Parathyroid adenoma (tissue), 2 donors: ENCODE results near the gene FES.
"Not testable (repeated sequence)": the region's sequence is repeated elsewhere in the genome, so short reads cannot be mapped to it uniquely, and the experiment has no call there.

ENCODE experiments used
- H2AFZ ChIP-seq: fragments of 300-600 bp; sonication (generic); one replicate; pipeline ENCODE4 v1.7.0; 2017; ENCODE audit warnings: antibody characterized with exemption, mild to moderate bottlenecking
- H3K27ac ChIP-seq: fragments of 300-600 bp; sonication (generic); one replicate; pipeline ENCODE4 v1.7.0; 2017
- H3K27me3 ChIP-seq: fragments of 300-600 bp; sonication (generic); one replicate; pipeline ENCODE4 v1.7.0; 2017; ENCODE audit warnings: low read length; ENCODE audit not compliant: control insufficient read depth, insufficient read depth
- H3K36me3 ChIP-seq: fragments of 300-600 bp; sonication (generic); one replicate; pipeline ENCODE4 v1.7.0; 2017; ENCODE audit warnings: low read length; ENCODE audit not compliant: control insufficient read depth, insufficient read depth
- H3K4me1 ChIP-seq: fragments of 300-600 bp; sonication (generic); one replicate; pipeline ENCODE4 v1.7.0; 2017; ENCODE audit warnings: control low read depth
- H3K4me2 ChIP-seq: fragments of 300-600 bp; sonication (generic); one replicate; pipeline ENCODE4 v1.7.0; 2017; ENCODE audit warnings: low read length
- H3K4me3 ChIP-seq: fragments of 300-600 bp; sonication (generic); one replicate; pipeline ENCODE4 v1.7.0; 2017; ENCODE audit warnings: low read depth, low read length
- H3K79me2 ChIP-seq: fragments of 300-600 bp; sonication (generic); one replicate; pipeline ENCODE4 v1.7.0; 2017; ENCODE audit warnings: control low read depth
- H3K9ac ChIP-seq: fragments of 300-600 bp; sonication (generic); one replicate; pipeline ENCODE4 v1.7.0; 2017; ENCODE audit warnings: mild to moderate bottlenecking
- H3K9me3 ChIP-seq: fragments of 300-600 bp; sonication (generic); one replicate; pipeline ENCODE4 v1.7.0; 2017; ENCODE audit warnings: low read length; ENCODE audit not compliant: control insufficient read depth
- CTCF ChIP-seq: fragments of 300-600 bp; sonication (generic); IDR thresholded peaks from one replicate; pipeline ENCODE4 v1.7.0; 2017; ENCODE audit warnings: antibody characterized with exemption, mild to moderate bottlenecking
- donor health status: primary hyperparathyroidism.

The FES gene

GRCh38 chr15:90873488-90873997 lies 10.8 kb upstream of the FES start:
- Histone ChIP-seq H2AFZ (no peak overlapping the region), H3K9ac (no peak overlapping the region), H3K27ac (no peak overlapping the region), H3K9me3 (no peaks in the 10 kb centered on the region), H3K79me2 (no peaks in the 10 kb centered on the region), H3K4me2 (peak overlapping the region; percentile 12), H3K27me3 (no peaks in the 10 kb centered on the region), H3K4me3 (no peak overlapping the region), H3K36me3 (no peaks in the 10 kb centered on the region), H3K4me1 (peaks cover 13% of the 10 kb centered on the region)
- no peak for TF ChIP-seq CTCF

- H3K9ac ChIP-seq, result no peak overlapping the region
- TF ChIP-seq CTCF, result no peak
- H3K4me2 ChIP-seq, result peak overlapping the region; percentile 12
- H3K9me3 ChIP-seq, result no peaks in the 10 kb centered on the region
- no peak overlapping the region for H3K4me3 ChIP-seq
- peaks cover 13% of the 10 kb centered on the region for H3K4me1 ChIP-seq
- no peak overlapping the region for H3K27ac ChIP-seq
- H2AFZ ChIP-seq, result no peak overlapping the region
- no peaks in the 10 kb centered on the region for H3K79me2 ChIP-seq
- H3K36me3 ChIP-seq, result no peaks in the 10 kb centered on the region
- no peaks in the 10 kb centered on the region for H3K27me3 ChIP-seq
These were observed 10.2 kb upstream of the FES start for GRCh38 chr15:90873998-90874605.

- H3K27me3 ChIP-seq, H3K79me2 ChIP-seq, H3K4me3 ChIP-seq, H3K4me2 ChIP-seq, H3K36me3 ChIP-seq, H3K4me1 ChIP-seq, H3K27ac ChIP-seq, H3K9me3 ChIP-seq, H2AFZ ChIP-seq, H3K9ac ChIP-seq: not testable (repeated sequence)
These were observed 9.3 kb upstream of the FES start for GRCh38 chr15:90874986-90875385.

- H2AFZ ChIP-seq, result no peak overlapping the region
- H3K79me2 ChIP-seq, result no peaks in the 10 kb centered on the region
- H3K27me3 ChIP-seq, result no peaks in the 10 kb centered on the region
- H3K27ac ChIP-seq, result no peak overlapping the region
- no peak for TF ChIP-seq CTCF
- H3K4me1 ChIP-seq, result peaks cover 6% of the 10 kb centered on the region
- H3K36me3 ChIP-seq, result no peaks in the 10 kb centered on the region
- H3K4me2 ChIP-seq, result no peak overlapping the region
- H3K9ac ChIP-seq, result no peak overlapping the region
- H3K4me3 ChIP-seq, result no peak overlapping the region
- no peaks in the 10 kb centered on the region for H3K9me3 ChIP-seq
These were observed 8.7 kb upstream of the FES start for GRCh38 chr15:90875549-90875981.

GRCh38 chr15:90876046-90876445 lies 8.3 kb upstream of the FES start:
- no peaks in the 10 kb centered on the region for H3K36me3 ChIP-seq
- no peak overlapping the region for H3K4me3 ChIP-seq
- H3K27ac ChIP-seq, result no peak overlapping the region

More at GRCh38 chr15:90876046-90876445, 8.3 kb upstream of the FES start:
- H3K9ac ChIP-seq, result no peak overlapping the region
- no peaks in the 10 kb centered on the region for H3K27me3 ChIP-seq
- no peaks in the 10 kb centered on the region for H3K9me3 ChIP-seq
- H3K79me2 ChIP-seq, result no peaks in the 10 kb centered on the region
- H2AFZ ChIP-seq, result no peak overlapping the region
- peaks cover 6% of the 10 kb centered on the region for H3K4me1 ChIP-seq
- TF ChIP-seq CTCF, result no peak
- H3K4me2 ChIP-seq, result no peak overlapping the region
